ENCODE data around the gene PPP1R3F.
"Not testable (repeated sequence)": the region's sequence is repeated elsewhere in the genome, so short reads cannot be mapped to it uniquely, and the experiment has no call there.

- TF ChIP-seq CTCF, POLR2AphosphoS5 (IDR thresholded peaks at IDR 0.05): not testable (repeated sequence)
Measured at GRCh38 chrX:49323735-49324134, 54.1 kb downstream of the PPP1R3F start.

All from transverse colon (tissue), 4 donors.